GM13977 (cell line): ENCODE data around the gene S100A14.
"Not testable (repeated sequence)": the region's sequence is repeated elsewhere in the genome, so short reads cannot be mapped to it uniquely, and the experiment has no call there.

ENCODE experiments used
- DNase-seq: peaks from one replicate; pipeline ENCODE4 v3.0.0; 2012; ENCODE audit warnings: low spot score
- CTCF ChIP-seq: IDR thresholded peaks from 2 replicates; pipeline ENCODE4 v1.5.1; 2012; ENCODE audit warnings: mild to moderate bottlenecking, control low read depth; ENCODE audit not compliant: insufficient read depth; ENCODE audit errors: extremely low read depth, missing control alignments
- in situ Hi-C: fragments of 300-500 bp; cut with MboI; formaldehyde crosslinking; loops from one replicate; pipeline ENCODE4 v1.12.0; 2022; ENCODE audit warnings: low sequenced_read_pairs, low pct_unique_long_range_greater_than_20kb, mixed read lengths, inconsistent platforms; ENCODE audit not compliant: unreplicated experiment

Gene S100A14

DNA sequence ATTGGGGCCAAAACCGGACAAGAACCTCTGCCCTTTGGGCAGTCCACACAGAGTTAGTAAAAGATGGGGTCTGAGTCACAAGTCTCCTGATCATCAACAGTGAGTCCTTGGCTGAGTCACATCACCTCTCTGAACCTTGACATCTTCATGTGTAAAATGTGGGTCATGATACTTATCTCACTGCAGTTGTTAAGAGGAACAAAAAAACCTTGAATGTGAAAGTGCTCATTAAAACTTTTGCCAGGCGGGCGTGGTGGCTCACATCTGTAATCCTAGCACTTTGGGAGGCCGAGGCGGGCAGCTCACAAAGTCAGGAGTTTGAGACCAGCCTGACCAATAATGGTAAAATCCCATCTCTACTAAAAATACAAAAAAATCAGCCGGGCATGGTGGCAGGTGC is 18.9 kb downstream of the S100A14 start:
- no peak for TF ChIP-seq CTCF
- DNase-seq, result no peak
- in situ Hi-C loops, result no loop called here

DNA sequence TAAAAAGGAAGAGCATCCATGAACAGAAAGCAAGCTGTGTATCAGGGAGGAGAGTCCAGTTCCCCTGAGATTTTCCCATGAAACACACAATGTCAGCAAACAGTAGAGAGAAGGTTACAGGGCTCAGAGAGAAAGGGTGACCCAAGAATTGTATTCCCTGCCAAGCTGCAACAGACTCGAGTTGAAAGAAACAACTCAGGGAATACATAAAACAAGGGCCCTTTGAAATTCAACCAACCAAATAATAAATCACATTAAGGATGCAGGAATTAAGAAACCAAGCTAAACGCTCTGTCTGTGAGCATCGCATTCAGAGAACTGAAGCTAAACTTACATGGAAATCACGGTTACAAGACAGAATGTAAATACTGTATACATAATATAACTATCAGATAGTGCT is 23.4 kb downstream of the S100A14 start:
- in situ Hi-C loops, result no loop called here
- DNase-seq, result no peak
- no peak for TF ChIP-seq CTCF

DNA sequence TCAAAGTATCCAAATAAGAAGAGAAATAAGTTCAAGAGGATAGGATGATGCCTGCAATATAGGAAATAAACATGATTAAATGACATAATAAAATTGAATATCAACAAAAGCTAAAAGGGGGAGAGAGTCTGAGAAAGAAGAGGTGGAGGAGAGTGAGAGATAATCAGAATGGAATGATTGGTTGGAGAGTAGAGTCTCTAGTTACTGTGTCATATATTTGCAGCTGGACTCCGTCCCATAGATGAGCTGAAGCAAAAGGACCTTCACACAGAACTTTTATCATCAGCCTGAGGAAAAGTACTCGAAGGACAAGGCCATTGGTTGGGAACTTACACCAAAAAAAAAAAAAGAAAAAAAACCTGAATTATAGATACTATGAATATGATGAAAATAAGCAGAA is 27.6 kb downstream of the S100A14 start:
- in situ Hi-C loops, result no loop called here
- no peak for TF ChIP-seq CTCF
- DNase-seq, result no peak

GRCh38 chr1:153588033-153588432 is 28.1 kb downstream of the S100A14 start:
- DNase-seq, in situ Hi-C loops: not testable (repeated sequence)

DNA sequence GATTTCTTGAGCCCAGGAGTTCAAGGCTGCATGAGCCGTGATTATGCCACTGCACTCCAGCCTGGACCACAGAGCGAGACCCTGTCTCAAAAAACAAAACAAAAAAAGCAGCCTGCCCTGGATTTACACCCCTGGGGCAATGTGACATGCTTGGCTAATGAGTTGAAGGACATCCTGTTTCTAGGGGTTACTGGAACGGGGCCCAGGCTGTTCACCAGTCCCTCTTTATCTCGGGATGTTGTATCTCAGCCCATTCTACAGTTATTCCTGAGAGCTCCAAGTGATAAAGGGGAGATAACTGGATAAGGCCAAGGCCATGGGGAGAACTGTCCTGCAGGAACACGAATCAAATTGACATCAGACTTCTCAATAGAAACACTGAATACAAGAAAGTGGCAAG is 28.8 kb downstream of the S100A14 start:
- in situ Hi-C loops, result no loop called here
- DNase-seq, result no peak
- no peak for TF ChIP-seq CTCF

DNA sequence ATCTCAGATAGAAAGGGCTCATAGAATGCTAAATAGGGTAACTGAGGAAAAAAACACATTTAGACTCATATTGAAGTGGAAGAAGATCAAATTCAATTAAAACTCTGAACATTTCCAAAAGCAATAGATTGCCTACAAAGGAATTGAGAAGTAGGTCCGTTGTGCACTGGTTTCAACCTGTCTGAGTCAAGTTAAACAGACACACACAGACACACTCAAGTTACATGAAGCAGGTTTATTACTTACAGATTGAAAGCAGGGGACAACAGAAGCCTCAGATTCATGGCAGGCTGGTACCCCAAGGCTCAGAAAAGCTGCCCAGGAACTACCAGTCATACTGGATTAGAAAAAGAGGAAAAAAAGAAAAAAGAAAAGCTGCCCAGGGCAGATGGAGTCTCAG is 29.8 kb downstream of the S100A14 start:
- no peak for TF ChIP-seq CTCF
- in situ Hi-C loops, result no loop called here
- DNase-seq, result no peak

DNA sequence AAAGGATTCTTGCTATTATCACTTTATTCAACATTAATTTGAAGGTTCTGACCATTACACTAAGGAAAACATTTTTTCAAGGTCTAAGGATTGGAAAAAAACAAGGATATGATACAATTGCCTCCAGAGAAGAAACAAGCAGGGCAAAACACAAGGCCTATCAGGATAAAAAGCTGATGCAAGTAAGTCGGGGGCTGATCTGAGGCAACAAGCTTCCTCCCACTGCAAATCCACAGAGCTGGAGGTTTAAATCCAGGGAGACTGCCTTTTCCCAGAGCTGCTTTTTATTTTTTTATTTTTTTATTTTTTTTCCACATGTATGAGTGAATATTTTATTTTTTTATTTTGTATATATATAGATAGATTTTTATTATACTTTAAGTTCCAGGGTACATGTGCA is 31.1 kb downstream of the S100A14 start:
- in situ Hi-C loops, result no loop called here
- no peak for TF ChIP-seq CTCF
- DNase-seq, result no peak
